B cell (primary cell): ENCODE results near the gene FKBP10. TPM values are rescaled to one million over a fixed set of nuclear protein-coding genes. Genes with fewer than 3 reads are reported as not detected.
A peak's percentile ranks its signal among the peaks of the same experiment; 100 is the strongest.

ENCODE experiments used
- ATAC-seq: fragments of 200-7000 bp; cut with Tn5 transposase; one replicate; pipeline ENCODE4 v1.10.0; 2021; ENCODE audit warnings: low read depth, mild to moderate bottlenecking, moderate number of reproducible peaks, moderate library complexity
- CTCF ChIA-PET: fragments of 350-600 bp; sonication (Branson Sonifier 250); formaldehyde crosslinking; loops from one replicate; lab custom pipeline; 2021; ENCODE audit warnings: antibody characterized with exemption, inconsistent platforms; lab: Charles Lee
- POLR2A ChIA-PET: fragments of 350-600 bp; sonication (Branson Sonifier 250); formaldehyde crosslinking; loops from one replicate; lab custom pipeline; 2021; ENCODE audit warnings: antibody characterized with exemption; lab: Charles Lee
- DNase-seq: peaks from one replicate; pipeline ENCODE4 v3.0.0; 2013
- H2AFZ ChIP-seq: 2 replicates; pipeline ENCODE4 v1.6.1; 2012; ENCODE audit warnings: mild to moderate bottlenecking, low read depth, low read length; ENCODE audit not compliant: insufficient read depth, poor library complexity, severe bottlenecking
- H3K27ac ChIP-seq, 2 donors: 1 replicate in 1 of 2; 2 replicates in 1 of 2; pipeline ENCODE4 v1.5.1; 2012 to 2013; ENCODE audit warnings: low read length in 2 of 2, mild to moderate bottlenecking in 2 of 2, moderate library complexity in 1 of 2
- H3K27me3 ChIP-seq, 4 experiments: fragments of 200-600 bp in 1 of 4; sonication (generic) in 1 of 4; replicated peaks in 1 of 4; 1 replicate in 2 of 4; 2 replicates in 2 of 4; pipeline versions ENCODE4 v1.6.1 to v1.7.0; 2013 to 2016; ENCODE audit warnings: low read length in 3 of 4, mild to moderate bottlenecking in 2 of 4, mixed read lengths in 1 of 4, moderate library complexity in 1 of 4; ENCODE audit not compliant: insufficient read depth in 4 of 4, control insufficient read depth in 3 of 4; ENCODE audit errors: control extremely low read depth in 1 of 4
- H3K36me3 ChIP-seq, 2 experiments: replicated peaks in 1 of 2; 1 replicate in 1 of 2; 2 replicates in 1 of 2; pipeline versions ENCODE4 v1.6.1 to v1.7.1; 2013; ENCODE audit warnings: low read length in 1 of 2; ENCODE audit not compliant: insufficient read depth in 2 of 2, control insufficient read depth in 1 of 2; ENCODE audit errors: control extremely low read depth in 1 of 2, extremely low read depth in 1 of 2
- H3K4me1 ChIP-seq, 2 donors: fragments of 200-600 bp in 1 of 2; sonication (generic) in 1 of 2; 1 replicate in 1 of 2; 2 replicates in 1 of 2; pipeline versions ENCODE4 v1.5.1 to v1.6.1; 2013 to 2017; ENCODE audit warnings: low read length in 2 of 2; ENCODE audit not compliant: control insufficient read depth in 2 of 2, insufficient read depth in 2 of 2
- H3K4me2 ChIP-seq: replicated peaks from 2 replicates; pipeline ENCODE3; 2012; ENCODE audit warnings: mild to moderate bottlenecking, low read depth, low read length; ENCODE audit not compliant: poor library complexity, severe bottlenecking
- H3K4me3 ChIP-seq, 5 experiments: fragments of 200-600 bp in 1 of 5; sonication (generic) in 1 of 5; 1 replicate in 3 of 5; 2 replicates in 2 of 5; pipeline versions ENCODE4 v1.5.1 to v1.7.0; 2011 to 2016; ENCODE audit warnings: low read length in 4 of 5, mild to moderate bottlenecking in 4 of 5, low read depth in 2 of 5, control low read depth in 1 of 5, moderate library complexity in 1 of 5; ENCODE audit not compliant: insufficient read depth in 1 of 5; ENCODE audit errors: control extremely low read depth in 1 of 5, extremely low read depth in 1 of 5
- H3K79me2 ChIP-seq: fragments of 200-600 bp; sonication (generic); one replicate; pipeline ENCODE4 v1.6.0; 2016; ENCODE audit warnings: low read length; ENCODE audit not compliant: control insufficient read depth, insufficient read depth
- H3K9ac ChIP-seq: fragments of 200-600 bp; sonication (generic); 2 replicates; pipeline ENCODE4 v1.6.1; 2017; ENCODE audit warnings: mild to moderate bottlenecking, low read length, moderate library complexity
- H3K9me3 ChIP-seq, 3 donors: one replicate each; pipeline versions ENCODE4 v1.6.1 to v1.7.1; 2013; ENCODE audit warnings: low read length in 2 of 3; ENCODE audit not compliant: control insufficient read depth in 2 of 3, insufficient read depth in 1 of 3; ENCODE audit errors: control extremely low read depth in 1 of 3
- H4K20me1 ChIP-seq: 2 replicates; pipeline ENCODE4 v1.6.0; 2012; ENCODE audit warnings: mild to moderate bottlenecking, low read length; ENCODE audit not compliant: insufficient read depth, control insufficient read depth, poor library complexity, severe bottlenecking
- H3K27ac Mint-ChIP-seq: one replicate; pipeline ENCODE4 v1.8.0; 2021; ENCODE audit warnings: mixed read lengths
- H3K27me3 Mint-ChIP-seq: one replicate; pipeline ENCODE4 v1.8.0; 2021; ENCODE audit warnings: mixed read lengths
- H3K4me1 Mint-ChIP-seq: one replicate; pipeline ENCODE4 v1.8.0; 2021; ENCODE audit warnings: mixed read lengths
- H3K4me3 Mint-ChIP-seq: one replicate; pipeline ENCODE4 v1.8.0; 2021; ENCODE audit warnings: mixed read lengths
- H3K9me3 Mint-ChIP-seq: one replicate; pipeline ENCODE4 v1.8.0; 2022; ENCODE audit warnings: mixed read lengths; ENCODE audit not compliant: insufficient read depth
- EZH2 ChIP-seq: IDR thresholded peaks from 2 replicates; pipeline ENCODE4 v1.6.1; 2012; ENCODE audit warnings: borderline replicate concordance, low read depth, mild to moderate bottlenecking, moderate library complexity, low read length; ENCODE audit not compliant: insufficient read depth, poor library complexity, severe bottlenecking
- WGBS: methylation state at CpG from one replicate; pipeline ENCODE4 v1.1.5; 2013; ENCODE audit warnings: missing lambda C conversion rate; ENCODE audit not compliant: insufficient coverage; 5-methylcytosine and 5-hydroxymethylcytosine counted together
- intact Hi-C: fragments of 100-400 bp; cut with micrococcal nuclease; formaldehyde crosslinking; loops from one replicate; pipeline ENCODE4 v1.10.0; 2022
- polyA plus RNA-seq: library from polyadenylated mRNA; depleted of rRNA; stranded (reverse); fragments of >200 nt; gene quantifications from 2 replicates; pipeline ENCODE4 v1.2.3, GENCODE V29; 2012
- total RNA-seq, 2 donors: library from RNA; stranded (reverse); fragments of 120-200 nt in 1 of 2; gene quantifications; 1 replicate in 1 of 2; 2 replicates in 1 of 2; pipeline versions ENCODE4 v1.2.3 to v1.2.4, GENCODE V29; 2013 to 2022
- TF ChIP-seq, protein P1 (sequence below): fragments of 200-600 bp; IDR thresholded peaks from one replicate; pipeline ENCODE4 v1.8.0; 2022; ENCODE audit warnings: antibody characterized with exemption, mild to moderate bottlenecking

Gene FKBP10
- total and polyA plus RNA-seq, 2 donors (not counting 1 experiment from before 2014, with no cell fraction given), result 0.21 to 0.34 TPM

DNA sequence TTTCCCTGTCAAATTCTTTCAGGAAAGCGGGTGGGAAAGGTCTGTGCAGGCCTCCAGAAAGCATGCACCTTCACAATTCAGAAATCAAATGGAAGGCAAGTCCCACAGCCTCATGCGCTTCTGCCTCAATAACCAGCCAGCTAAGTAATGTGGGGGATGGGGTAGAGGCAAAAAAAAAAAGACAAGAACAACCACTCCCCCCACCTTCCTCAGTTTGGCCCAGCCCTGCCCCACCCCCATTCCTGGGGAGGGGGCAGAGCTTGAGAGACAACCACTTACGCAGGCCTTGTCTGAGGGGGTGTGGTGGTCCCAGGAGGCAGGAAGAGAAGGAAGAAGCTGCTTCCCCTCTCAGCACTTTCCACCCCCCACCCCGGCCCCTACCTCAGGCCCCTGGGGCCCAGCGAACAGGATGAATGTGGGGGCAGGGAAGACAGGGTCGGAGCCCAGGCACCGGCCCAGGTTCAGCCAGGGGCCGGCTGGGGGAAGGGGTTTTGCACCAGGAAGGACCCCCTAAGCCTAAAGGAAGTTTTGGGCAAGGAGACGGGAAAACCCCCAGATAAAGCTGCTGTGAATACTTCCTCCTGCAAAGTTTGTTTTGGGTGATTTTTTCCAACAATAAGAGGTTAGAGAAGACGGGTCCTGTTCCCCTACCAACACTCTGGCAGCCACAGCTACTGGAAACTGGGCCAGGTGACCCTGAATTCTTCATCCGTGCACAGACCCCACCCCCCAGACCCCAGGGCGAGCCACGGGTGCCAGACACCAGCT is 27.5 kb upstream of the FKBP10 start:
- H3K4me3 Mint-ChIP-seq, result peak overlapping the region; percentile 88
- Histone ChIP-seq H3K27ac (peak overlapping the region; percentile 64 to 72), H3K27me3 (no peaks in the 10 kb centered on the region), H4K20me1 (peaks cover 24% of the 10 kb centered on the region), H3K4me1 (peaks cover 33 to 55% of the 10 kb centered on the region in 2 donors), H3K9ac (peak overlapping the region; percentile 73), H3K4me3 (peak overlapping the region; percentile 53 to 76 (median 68)), H3K4me2 (peak overlapping the region; percentile 83), H2AFZ (peak overlapping the region; percentile 85), H3K36me3 (no peaks in the 10 kb centered on the region), H3K9me3 (peaks cover 0 to 4% (median 0%) of the 10 kb centered on the region in 3 donors), H3K79me2 (peaks cover 37% of the 10 kb centered on the region)
- DNase-seq, result peak; percentile 76
- CTCF ChIA-PET, result interaction anchor here (0.9 to 4.8 kb wide), 11 partner anchors 9 to 65 kb away, joined by 3 to 63 read pairs (median 6); partner anchors contain the start of genes FKBP10 and P3H4
- WGBS, result 3% methylated on average over 3 of the region's 13 CpGs
- H3K27ac Mint-ChIP-seq, result peak overlapping the region; percentile 86
- intact Hi-C loops, result loop anchor here (5.0 kb wide), 3 partner anchors 48 to 132 kb away; partner anchors contain the start of genes ACLY and EIF1
- POLR2A ChIA-PET, result interaction anchor here (0.5 to 2.1 kb wide), 6 partner anchors 12 to 96 kb away, joined by 3 to 14 read pairs (median 4); partner anchors contain the start of gene EIF1
- peak; percentile 7 for ATAC-seq
- H3K9me3 Mint-ChIP-seq, result no peaks in the 10 kb centered on the region
- no peaks in the 10 kb centered on the region for H3K27me3 Mint-ChIP-seq
- peaks cover 46% of the 10 kb centered on the region for H3K4me1 Mint-ChIP-seq
- TF ChIP-seq EZH2, result no peak
- TF ChIP-seq, protein P1, sequence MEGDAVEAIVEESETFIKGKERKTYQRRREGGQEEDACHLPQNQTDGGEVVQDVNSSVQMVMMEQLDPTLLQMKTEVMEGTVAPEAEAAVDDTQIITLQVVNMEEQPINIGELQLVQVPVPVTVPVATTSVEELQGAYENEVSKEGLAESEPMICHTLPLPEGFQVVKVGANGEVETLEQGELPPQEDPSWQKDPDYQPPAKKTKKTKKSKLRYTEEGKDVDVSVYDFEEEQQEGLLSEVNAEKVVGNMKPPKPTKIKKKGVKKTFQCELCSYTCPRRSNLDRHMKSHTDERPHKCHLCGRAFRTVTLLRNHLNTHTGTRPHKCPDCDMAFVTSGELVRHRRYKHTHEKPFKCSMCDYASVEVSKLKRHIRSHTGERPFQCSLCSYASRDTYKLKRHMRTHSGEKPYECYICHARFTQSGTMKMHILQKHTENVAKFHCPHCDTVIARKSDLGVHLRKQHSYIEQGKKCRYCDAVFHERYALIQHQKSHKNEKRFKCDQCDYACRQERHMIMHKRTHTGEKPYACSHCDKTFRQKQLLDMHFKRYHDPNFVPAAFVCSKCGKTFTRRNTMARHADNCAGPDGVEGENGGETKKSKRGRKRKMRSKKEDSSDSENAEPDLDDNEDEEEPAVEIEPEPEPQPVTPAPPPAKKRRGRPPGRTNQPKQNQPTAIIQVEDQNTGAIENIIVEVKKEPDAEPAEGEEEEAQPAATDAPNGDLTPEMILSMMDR, result no peak
